ENCODE measurements around the gene EQTN.
"Not testable (repeated sequence)": the region's sequence is repeated elsewhere in the genome, so short reads cannot be mapped to it uniquely, and the experiment has no call there.

Gene EQTN

DNA sequence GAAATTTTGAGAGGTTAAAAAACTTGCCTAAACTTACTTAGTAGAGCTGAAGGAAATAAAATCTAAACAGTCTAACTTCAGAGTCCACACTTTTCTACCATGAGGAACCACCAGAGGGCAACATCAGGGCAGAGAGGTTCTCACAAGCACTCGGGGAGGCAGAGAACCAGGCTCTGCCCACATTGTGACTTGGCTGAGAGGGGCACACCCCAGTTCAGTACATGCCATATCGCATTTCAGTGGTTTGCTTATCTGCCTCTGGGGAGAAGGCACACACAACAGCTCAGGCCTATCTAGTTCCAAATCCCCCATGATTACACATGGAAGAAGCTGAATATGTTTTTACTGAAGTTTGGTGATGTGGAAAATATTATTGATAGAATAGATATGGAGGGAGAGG lies 49.2 kb downstream of the EQTN start:
- H3K4me1 ChIP-seq (ENCODE audit: control insufficient read depth, insufficient read depth, low read depth, low read length): no peaks in the 10 kb centered on the region
- no peak overlapping the region for H3K18ac ChIP-seq (ENCODE audit: low read depth in 1 of 2, low read length in 2 of 2)
- H3K4me2 ChIP-seq (ENCODE audit: low read length, poor library complexity, severe bottlenecking): no peak overlapping the region
- H2BK15ac ChIP-seq (ENCODE audit: low read depth, poor library complexity, severe bottlenecking): no peak overlapping the region
- no peak overlapping the region for H4K91ac ChIP-seq (ENCODE audit: low read length)
- H3K36me3 ChIP-seq (ENCODE audit: control insufficient read depth in 1 of 2, insufficient read depth in 2 of 2, low read depth in 1 of 2, low read length in 2 of 2): no peaks in the 10 kb centered on the region
- no peaks in the 10 kb centered on the region for H3K27me3 ChIP-seq (ENCODE audit: control insufficient read depth in 1 of 2, insufficient read depth in 1 of 2, low read length in 2 of 2)
- H2AK5ac ChIP-seq (ENCODE audit: low read length, severe bottlenecking): no peak overlapping the region
- no peak overlapping the region for H2BK120ac ChIP-seq (ENCODE audit: low read depth, low read length)
- peak; percentile 33 for DNase-seq
- no peak overlapping the region for H2AFZ ChIP-seq (ENCODE audit: low read depth, low read length)
- no peak overlapping the region for H2BK5ac ChIP-seq (ENCODE audit: low read depth, low read length, poor library complexity, severe bottlenecking)
- H3K9ac ChIP-seq (ENCODE audit: low read length): no peak overlapping the region
- no peak overlapping the region for H3K4me3 ChIP-seq (ENCODE audit: insufficient read depth in 1 of 2, low read depth in 1 of 2, low read length in 2 of 2)
- no peak overlapping the region for H2BK12ac ChIP-seq (ENCODE audit: low read length in 2 of 2)
- no peaks in the 10 kb centered on the region for H3K79me1 ChIP-seq (replicated peaks; ENCODE audit: low read length, poor library complexity, severe bottlenecking)
- no peaks in the 10 kb centered on the region for H3K9me3 ChIP-seq (ENCODE audit: control insufficient read depth, low read length)
- H4K8ac ChIP-seq (ENCODE audit: low read length): no peak overlapping the region
- no peak overlapping the region for H3K4ac ChIP-seq (ENCODE audit: low read depth in 1 of 2, low read length in 2 of 2)
- no peak overlapping the region for H3K27ac ChIP-seq (ENCODE audit: low read length, poor library complexity, severe bottlenecking)
- no peak overlapping the region for H3K23ac ChIP-seq (ENCODE audit: low read length in 2 of 2)
- WGBS: 21% methylated on average over 1 of the region's 2 CpGs
- no peak overlapping the region for H3K14ac ChIP-seq (ENCODE audit: low read length in 2 of 2)

GRCh38 chr9:27239648-27240047 lies 57.3 kb downstream of the EQTN start:
- H3K4me2 ChIP-seq (ENCODE audit: low read length, poor library complexity, severe bottlenecking); H3K36me3 ChIP-seq (ENCODE audit: control insufficient read depth in 1 of 2, insufficient read depth in 2 of 2, low read depth in 1 of 2, low read length in 2 of 2); H3K23ac ChIP-seq (ENCODE audit: low read length in 2 of 2); H4K91ac ChIP-seq (ENCODE audit: low read length); H3K14ac ChIP-seq (ENCODE audit: low read length in 2 of 2); H2BK120ac ChIP-seq (ENCODE audit: low read depth, low read length); H2AFZ ChIP-seq (ENCODE audit: low read depth, low read length); H3K18ac ChIP-seq (ENCODE audit: low read depth in 1 of 2, low read length in 2 of 2); H2AK5ac ChIP-seq (ENCODE audit: low read length, severe bottlenecking); H4K8ac ChIP-seq (ENCODE audit: low read length); H3K4me1 ChIP-seq (ENCODE audit: control insufficient read depth, insufficient read depth, low read depth, low read length); H2BK12ac ChIP-seq (ENCODE audit: low read length in 2 of 2); H3K9ac ChIP-seq (ENCODE audit: low read length); H2BK5ac ChIP-seq (ENCODE audit: low read depth, low read length, poor library complexity, severe bottlenecking); DNase-seq; H3K27me3 ChIP-seq (ENCODE audit: control insufficient read depth in 1 of 2, insufficient read depth in 1 of 2, low read length in 2 of 2); H2BK15ac ChIP-seq (ENCODE audit: low read depth, poor library complexity, severe bottlenecking); H3K4me3 ChIP-seq (ENCODE audit: insufficient read depth in 1 of 2, low read depth in 1 of 2, low read length in 2 of 2); H3K4ac ChIP-seq (ENCODE audit: low read depth in 1 of 2, low read length in 2 of 2); H3K27ac ChIP-seq (ENCODE audit: low read length, poor library complexity, severe bottlenecking); H3K79me1 ChIP-seq (replicated peaks; ENCODE audit: low read length, poor library complexity, severe bottlenecking): not testable (repeated sequence)
- WGBS: 82% methylated on average over 12 of the region's 12 CpGs
- peaks cover 19% of the 10 kb centered on the region for H3K9me3 ChIP-seq (ENCODE audit: control insufficient read depth, low read length)

All from mesenchymal stem cell (in vitro differentiated cells and primary cell).